Stimulated activated CD4-positive, alpha-beta T cell treated with anti-CD3 and anti-CD28 coated beads, Interleukin-12 subunit alpha, Interleukin-12 subunit beta, amount 100 ng/mL, for 24 hours (primary cell): ENCODE measurements around the gene RAB40C.

ENCODE experiments used
- DNase-seq, 2 experiments: peaks; one replicate each; pipeline ENCODE4 v3.0.0-alpha.2; 2020; ENCODE audit warnings: low read depth in 2 of 2

RAB40C gene

DNA sequence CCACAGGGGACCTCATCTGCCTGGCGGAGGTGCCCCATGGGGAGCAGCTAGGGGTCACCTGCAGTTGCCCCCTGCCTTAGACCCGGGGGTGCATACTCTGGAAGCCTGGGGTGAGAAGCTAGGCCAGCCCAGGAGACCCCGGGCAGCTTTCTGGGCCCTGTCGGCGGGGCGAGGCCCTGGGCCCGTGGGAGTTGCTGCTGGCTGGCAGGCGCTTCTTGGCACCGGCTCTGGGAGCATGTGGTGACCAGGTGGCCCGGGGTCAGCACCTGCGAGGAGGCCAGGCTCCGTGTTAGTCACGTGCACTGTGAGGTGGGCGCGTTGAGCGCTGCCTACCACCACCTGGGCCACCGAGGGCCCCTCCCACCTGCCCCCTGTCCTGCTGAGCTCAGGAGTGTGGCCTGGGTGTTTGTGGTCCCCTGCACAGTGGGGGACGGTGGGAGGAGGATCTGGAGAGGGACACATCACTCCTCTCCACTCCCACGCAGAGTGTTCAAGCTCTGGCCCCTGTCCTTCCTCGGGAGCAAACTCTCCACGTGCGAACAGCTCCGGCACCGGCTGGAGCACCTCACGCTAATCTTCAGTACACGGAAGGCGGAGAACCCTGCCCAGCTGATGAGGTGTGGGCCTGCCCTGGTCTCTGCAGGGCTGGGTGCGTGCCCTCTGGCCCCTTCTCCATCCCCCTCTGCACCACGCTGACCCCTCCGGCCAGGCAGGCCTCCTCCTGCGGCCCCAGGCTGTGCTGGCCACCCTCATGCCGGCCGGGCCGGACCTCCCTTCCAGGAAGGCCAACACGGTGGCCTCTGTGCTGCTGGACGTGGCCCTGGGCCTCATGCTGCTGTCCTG, 14.3 kb upstream of the RAB40C start:
- DNase-seq: no peak

DNA sequence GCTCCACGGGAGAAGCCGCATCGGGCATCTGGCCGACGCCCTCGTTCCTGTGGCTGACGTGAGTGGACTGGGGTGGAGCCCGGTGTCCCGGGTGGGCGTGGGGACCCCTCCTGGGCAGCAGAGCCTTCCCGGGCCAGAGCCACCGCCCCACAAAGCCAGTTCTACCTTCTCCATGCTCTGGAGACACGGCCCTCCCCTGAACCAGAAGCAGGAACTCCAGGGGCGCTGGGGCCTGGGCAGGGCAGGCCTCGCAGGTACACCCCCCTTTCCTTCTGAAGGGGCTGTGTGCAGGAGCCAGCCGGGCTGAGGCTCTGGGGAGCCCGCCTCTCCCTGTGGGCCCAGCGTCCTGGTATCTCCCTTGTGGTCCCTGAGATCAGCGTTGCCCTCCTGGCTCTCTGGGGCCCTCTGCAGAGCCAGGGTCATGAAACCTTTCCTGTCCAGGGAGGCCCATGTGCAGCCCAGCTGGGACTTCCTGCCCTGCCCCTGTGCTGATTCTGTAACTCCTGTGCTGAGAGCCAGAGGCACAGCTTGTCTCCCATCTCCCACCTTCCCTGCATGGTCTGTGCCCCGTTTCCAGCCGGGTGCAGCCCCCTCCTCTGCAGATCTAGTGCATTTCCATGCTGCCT, 13.6 kb upstream of the RAB40C start:
- no peak for DNase-seq

DNA sequence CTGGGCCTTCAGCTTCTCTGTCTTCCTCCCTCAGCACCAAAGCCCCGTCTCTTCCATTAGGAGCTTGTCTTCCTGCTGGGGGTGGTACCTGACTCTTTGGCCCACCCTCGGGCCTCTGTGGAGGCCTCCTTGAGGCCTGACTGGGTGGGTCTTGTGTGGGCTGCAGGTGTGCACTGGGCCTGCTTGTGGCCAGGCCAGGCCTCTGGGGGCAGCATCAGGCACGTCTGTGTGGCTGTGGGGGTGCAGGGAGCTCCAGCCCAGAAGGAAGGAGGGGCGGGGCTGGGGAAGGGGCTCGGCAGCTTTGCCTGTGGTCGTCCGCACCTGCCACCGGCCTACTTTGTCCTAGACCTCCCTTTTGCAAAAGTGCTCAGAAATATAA, 13.1 kb upstream of the RAB40C start:
- no peak for DNase-seq

DNA sequence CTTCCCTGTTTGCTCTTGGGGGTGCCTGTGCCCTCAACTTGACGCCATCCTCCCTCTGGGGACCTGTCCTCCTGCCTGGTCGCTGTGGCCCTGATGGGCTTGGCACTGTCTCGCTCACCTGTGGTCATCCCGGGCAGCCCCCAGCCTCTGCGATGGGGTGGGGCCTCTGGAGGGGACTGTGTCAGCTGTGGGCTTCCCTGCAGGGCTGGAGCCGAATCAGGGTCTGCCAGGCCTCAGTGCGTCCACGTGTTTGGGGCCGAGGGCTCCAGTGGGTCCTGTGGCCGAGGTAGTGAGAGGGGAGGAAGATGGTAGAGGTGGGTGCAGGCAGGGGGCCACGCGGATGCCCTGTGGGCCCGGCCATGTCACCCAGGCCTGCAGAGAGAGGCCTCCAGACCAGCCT, 12.1 kb upstream of the RAB40C start:
- no peak for DNase-seq

DNA sequence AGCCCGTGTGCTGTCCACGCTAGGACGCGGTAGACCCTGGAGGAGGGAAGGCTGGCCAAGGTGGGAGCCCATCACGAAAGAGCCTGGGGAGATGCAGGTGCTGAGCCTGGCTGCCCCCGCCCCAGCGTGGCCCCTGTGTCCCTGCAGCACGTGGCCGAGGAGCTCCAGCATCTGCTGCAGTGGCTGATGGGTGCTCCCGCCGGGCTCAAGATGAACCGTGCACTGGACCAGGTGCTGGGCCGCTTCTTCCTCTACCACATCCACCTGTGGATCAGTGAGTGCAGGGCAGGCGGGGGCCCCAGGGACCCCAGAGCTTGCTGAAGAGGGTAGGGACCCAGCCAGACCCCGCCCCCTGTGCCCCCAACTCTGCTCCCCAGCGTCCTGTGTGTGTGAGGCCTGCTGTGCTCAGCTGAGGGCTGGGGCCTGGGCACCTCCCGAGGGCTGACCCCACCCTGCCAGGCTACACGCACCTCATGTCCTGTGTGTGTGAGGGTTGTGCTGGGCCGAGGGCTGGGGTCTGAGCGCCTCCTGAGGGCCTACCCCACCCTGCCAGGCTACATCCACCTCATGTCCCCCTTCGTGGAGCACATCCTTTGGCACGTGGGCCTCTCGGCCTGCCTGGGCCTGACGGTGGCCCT, 11.5 kb upstream of the RAB40C start:
- DNase-seq: no peak

DNA sequence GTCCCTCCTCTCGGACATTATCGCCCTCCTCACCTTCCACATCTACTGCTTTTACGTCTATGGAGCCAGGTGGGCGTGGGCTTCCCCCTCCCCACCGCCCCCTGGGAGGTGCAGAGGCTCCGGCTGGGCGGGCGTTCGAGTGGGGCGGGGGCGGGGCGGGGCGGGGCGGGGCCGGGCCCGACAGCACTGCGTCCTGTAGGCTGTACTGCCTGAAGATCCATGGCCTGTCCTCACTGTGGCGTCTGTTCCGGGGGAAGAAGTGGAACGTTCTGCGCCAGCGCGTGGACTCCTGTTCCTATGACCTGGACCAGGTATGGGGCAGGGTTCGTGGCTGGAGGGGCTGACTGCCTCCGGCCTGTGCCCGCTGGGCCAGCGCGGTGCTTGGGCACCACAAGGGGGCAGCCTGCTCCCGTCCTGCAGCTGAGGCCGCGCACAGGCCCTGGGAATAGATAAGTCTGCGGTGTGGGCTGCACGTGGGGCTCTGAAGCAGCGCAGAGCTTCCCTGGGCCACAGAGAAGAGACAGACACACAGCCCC, 10.9 kb upstream of the RAB40C start:
- DNase-seq: peak; percentile 43 to 60

DNA sequence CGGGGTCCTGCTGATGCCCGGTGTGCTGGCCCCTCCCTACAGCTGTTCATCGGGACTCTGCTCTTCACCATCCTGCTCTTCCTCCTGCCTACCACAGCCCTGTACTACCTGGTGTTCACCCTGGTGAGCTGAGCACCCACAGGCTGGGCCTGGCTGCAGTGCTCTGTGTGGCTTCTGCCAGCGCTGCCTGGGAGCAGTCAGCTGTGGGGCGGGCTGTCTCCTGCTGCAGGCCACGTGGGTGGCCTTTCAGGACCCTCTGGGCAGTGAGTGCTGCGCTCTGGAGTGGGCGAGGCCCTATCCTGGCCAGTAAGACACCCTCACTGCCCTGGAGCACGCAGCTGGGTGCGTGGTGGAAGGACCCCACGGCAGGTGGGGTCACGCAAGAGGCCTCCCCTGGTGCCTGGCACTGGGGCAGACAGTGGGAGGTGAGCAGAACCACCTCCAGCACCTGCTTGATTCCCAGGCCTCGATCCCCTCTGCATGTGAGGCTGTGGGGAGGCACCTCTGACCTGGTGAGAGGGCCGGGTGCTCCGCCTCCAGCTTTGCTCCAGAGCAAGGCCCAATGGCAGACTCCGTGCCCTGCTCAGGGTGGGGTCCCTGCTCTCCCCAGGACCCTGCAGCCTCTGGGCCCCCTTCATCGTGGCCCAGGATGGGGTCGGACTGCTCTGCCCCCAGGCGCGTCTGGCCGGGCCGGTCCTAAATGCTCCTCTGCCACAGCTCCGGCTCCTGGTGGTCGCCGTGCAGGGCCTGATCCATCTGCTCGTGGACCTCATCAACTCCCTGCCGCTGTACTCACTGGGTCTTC, 9.5 kb upstream of the RAB40C start:
- DNase-seq: no peak

DNA sequence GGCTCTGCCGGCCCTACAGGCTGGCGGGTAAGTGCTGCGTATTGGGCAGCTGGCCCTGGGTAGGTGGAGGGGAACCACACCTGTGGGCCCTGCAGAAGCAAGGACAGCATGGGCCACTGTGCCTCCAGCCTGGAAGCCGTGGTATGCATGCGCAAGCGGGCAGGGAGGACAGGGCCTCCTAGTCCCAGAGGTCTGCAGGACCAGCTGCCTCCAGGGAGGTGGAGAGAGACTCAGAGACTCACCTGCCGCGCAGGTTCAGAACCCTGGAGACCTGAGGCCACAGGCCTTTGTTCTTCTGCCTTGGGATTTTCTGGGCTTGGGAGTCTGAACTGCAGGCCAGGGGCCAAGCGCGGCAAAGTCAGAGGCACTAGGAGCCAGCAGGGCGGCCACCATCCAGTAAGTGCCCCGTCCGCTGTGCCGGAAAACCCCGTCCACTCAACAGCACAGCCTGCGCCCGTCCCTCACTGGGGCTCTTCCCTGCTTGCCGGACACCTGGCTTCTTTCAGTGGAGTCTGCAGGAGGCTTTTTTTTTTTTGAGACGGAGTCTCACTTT, 8.8 kb upstream of the RAB40C start:
- DNase-seq: no peak

DNA sequence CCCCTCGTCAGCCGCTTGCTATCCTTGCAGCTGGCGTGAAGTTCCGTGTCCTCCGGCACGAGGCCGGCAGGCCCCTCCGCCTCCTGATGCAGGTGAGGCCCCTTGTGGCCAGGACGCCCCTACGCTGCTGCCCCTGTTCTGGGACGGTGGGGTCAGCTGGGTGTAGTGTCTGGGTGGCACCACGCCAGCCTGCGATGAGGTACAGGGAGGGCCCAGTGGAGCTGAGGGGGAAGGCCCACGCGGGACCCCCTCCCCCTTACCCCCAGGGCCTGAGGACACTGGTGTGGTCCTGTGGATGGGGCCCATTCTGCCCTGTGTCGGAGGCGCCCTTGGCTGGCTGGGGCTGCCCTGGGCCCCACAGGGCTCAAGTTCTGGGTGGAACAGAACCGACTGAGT, 7.7 kb upstream of the RAB40C start:
- no peak for DNase-seq

DNA sequence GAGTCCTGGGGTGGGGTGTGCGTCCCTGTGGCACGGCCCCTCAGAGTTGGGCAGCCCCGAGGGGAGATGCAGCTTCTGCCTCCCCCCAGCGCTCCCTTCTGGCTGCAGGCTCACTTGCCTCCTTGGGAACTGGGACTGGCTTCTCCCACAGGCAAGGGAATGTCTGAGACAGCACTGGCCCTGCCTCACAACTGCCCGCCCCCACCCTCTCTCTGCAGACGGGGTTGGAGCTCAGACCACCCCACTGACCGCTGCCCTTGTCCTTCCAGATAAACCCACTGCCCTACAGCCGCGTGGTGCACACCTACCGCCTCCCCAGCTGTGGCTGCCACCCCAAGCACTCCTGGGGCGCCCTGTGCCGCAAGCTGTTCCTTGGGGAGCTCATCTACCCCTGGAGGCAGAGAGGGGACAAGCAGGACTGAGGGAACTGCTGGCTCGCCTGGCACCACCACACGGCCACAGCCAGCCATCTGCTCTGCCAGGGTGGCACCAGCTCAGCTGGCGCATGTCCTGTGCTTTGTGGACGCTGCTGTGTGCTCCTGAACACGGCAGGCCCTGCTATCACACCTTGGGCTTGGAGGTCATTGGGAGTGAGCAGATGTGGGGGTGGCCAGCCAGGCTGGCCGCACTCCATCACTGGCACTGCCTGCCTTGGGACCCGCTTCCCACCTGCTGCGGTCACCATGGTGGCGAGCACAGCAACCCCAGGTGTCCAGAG, 7.1 kb upstream of the RAB40C start:
- DNase-seq: no peak

DNA sequence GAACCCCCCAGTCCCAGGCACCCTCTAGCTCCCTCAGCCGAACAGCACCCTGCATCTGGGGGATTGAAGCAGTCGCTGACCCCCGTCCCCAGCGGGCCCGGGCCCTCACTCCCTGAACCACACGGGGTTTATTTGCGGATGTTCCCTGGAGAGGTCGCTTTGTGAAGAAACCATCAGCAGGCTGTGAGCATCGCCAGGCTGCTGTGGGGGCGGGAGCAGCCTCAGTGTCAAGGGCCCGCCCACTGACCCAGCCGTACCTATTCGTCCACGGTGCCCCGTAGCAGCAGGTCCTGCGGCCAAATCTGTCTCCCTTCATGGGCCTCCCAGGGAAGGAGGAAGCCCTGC, 6.4 kb upstream of the RAB40C start:
- DNase-seq: no peak

DNA sequence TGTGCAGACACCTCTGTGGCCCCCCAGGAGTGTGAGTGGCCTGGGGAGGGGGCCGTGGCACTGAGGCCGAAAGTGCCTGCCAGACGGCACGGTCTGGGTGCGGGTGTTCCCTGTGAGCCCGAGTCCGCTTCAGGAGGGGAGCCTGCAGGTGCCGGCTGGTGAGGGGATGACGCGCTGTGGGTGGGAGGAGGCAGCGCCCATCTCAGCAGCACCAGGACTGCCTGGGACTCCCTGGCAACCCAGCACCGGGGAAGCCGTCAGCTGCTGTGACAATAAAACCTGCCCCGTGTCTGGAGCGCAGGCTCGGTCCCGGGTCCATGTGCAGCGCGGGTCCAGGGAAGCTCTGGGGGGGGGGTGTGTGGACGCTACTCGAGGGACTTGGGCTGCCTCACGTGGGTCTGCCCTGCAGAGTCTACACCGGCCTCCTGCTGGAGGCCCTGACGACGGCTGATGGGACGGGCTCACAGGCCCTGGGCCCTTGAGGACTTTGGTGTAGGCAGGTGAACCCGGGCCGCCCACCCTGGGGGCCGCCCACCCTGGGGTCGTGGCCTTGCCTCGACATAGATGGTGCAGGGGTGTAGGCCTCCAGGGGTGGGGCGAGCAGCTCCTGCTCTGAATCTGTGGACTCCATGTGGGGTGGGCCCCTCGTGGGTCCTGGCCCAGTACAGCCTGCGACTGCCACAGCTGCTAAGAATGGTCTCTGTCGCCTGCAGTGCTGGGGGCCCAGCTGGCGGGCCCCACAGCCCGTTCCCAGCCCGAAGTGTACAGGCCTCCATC, 5.9 kb upstream of the RAB40C start:
- no peak for DNase-seq

DNA sequence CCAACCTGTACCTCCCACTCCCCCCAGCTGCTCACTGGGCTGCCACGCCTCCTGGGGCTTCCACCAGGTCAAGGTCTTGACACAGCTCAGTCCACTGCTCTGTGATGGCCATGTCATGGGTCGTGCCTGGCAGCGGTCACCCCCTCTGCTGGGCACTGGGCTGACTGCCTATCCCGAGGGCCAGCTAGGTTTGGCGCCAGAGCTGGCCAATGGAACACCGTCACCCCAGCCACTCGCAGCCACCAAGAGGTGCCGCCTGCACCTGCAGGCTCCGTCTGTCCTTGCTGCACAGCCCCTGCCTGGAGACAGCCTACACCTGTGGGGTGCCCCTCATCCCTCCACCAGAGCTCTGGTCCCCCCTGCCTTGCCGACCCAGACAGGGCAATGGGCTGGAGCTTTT, 4.5 kb upstream of the RAB40C start:
- DNase-seq: no peak

DNA sequence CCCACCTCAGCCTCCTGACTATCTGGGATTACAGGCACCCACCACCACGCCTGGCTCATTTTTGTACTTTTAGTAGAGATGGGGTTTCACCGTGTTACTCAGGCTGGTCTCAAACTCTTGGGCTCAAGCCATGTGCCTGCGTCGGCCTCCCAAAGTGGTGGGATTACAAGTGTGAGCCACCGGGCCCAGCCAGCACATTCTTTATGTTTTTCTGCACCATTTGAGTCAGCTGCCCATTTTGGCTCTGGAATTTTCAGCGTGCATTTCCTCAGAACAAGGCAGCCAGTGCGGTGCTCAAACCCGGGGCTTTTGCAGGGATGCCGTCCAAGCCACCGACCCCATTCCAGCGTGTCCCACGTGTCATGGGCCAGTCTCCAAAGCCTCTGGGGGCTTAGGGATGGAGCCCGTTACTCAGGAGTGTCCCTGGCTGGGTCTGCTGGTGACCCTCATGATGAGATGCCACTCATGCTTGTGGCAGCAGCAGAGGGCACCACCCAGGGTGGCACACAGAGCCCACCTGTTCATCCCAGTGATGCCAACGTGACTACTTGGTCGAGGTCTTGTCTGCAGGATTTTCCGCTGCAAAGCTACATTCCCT, 3.7 kb upstream of the RAB40C start:
- DNase-seq: no peak

DNA sequence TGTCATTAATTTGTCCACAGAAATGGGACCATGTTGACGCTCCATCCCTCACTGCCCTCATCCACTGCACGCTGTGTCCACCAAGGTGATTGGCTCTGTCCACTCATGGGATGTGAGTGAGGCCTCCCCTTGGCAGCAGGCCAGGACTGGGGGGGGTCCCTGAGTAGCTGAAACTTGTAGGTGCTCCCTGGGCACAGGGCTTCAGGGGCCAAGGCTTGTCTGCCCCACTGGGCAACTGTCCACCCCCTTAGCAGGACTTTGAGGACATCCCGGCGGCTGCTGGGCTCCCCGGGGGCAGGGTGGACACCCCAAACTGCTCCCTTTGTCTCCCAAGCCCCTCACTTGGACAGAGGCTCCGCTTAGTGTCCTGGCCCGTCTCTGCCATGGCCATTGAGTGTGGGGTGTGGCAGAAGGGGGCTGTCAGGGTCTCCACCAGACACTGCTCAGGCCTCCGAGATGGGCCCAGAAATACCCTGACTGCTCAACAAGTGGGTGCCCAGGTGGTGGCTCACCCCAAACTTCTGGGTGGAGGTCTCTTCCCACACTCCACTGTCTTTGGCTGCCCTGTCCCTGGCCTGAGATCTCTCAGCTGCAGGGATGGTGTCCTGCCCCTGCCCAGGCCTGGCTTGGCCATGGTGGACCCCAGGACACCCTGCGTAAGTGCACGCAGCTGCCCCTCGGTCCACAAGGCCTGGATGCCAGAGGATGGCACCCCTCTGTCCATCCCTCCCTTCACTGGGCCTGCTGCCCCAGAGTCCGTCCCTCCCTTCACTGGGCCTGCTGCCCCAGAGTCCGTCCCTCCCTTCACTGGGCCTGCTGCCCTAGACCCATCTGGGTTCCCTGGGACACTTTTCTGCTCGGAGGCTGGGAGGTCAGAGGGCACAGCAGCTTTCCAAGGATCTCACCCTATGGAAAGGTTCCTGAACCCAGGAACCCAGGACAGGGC, 2.9 kb upstream of the RAB40C start:
- no peak for DNase-seq

DNA sequence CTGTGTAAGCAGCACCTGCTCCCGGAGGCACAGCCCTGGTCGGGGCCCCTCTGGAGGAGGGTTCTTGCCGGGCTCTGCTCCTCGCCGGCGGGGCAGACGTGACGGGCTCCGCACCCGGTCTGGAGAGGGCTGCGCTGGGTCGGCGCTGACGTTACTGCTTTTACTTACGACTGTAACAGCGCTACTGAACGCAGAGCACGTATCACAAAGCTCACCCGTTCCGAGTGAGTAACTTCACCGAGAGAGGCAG, 1.3 kb upstream of the RAB40C start:
- peak in 1 of 2 experiments; percentile 46 for DNase-seq

DNA sequence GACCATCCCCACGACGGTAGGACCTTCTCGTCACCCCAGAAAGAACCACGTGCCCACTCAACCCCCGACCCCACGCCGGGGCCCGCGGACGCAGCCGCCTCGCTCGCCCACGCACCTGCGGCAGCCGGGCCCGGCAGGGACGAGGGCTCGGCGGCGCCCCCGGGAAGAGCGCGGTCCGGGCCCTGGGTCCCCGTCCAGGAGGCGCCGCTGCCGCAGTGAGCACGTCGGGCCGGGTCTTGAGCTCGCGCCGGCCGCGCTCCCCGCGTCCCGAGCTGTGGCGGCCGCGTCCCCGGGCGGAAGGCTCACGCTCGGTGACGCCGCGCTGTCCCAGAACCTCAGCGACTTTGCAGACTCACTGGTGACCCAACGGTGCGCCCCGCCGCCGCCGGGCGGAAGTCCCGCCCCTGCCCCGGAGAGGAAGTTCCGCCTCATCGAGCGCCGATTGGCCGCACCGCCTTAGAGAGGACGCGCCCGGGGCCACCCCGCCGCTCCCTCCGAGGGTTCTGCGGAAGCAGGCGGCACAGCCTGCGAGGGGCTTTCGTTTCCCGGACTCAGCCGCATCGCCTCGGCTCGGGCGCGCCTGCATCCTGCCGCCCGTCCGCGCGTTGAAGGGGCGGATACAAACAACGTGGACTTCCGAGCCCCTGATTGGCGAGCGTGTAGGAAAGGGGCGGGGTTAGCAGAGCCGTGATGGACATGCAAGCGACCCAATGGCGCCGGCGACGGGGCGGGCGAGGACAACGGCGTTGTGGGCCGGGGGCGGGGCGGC, 793 bp upstream of the RAB40C start:
- DNase-seq: peak; percentile 95 to 98

DNA sequence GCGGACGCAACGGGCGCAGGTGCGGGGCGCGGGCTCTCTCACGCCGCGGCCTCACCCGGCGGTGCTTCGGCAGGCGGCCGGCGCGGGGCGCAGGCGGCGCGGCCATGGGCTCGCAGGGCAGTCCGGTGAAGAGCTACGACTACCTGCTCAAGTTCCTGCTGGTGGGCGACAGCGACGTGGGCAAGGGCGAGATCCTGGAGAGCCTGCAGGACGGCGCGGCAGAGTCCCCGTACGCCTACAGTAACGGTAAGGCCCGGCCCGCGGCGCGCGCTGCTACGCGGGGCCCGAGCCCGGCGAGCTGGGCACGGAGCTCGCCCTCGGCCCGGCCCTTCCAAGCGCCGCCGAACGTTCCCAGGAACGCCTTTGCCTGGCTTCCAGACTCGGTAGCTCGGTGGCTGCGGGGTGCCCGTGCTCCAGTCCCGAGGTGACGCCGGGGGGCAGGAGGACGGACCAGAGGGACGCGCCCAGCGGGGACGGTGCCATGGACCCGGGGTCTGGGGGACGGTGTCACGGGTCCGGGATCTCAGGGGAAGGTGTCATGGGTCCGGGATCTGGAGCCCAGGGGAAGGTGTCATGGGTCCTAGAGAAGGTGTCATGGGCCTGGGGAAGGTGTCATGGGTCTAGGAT, 435 bp downstream of the RAB40C start:
- DNase-seq: no peak
